GM12878 (cell line): ENCODE results near the gene COL21A1. TPM values are rescaled to one million over a fixed set of nuclear protein-coding genes. Genes with fewer than 3 reads are reported as not detected.

Experiments used
- ATAC-seq: fragments of 200-7000 bp; cut with Tn5 transposase; 3 replicates; pipeline ENCODE4 v1.9.1; 2020; ENCODE audit warnings: mild to moderate bottlenecking, moderate library complexity
- BruUV-seq: library from RNA; stranded (reverse); fragments of 400-500 nt; replicated peaks from 2 replicates; lab custom pipeline; 2021; lab: Mats Ljungman, UMichigan
- CTCF ChIA-PET: fragments of 300-600 bp; sonication (Branson Sonifier 250); formaldehyde crosslinking; extraction: SDS; loops from one replicate; lab custom pipeline; 2021; ENCODE audit warnings: inconsistent platforms; lab: Yijun Ruan, JAX
- POLR2A ChIA-PET: fragments of 350-600 bp; formaldehyde crosslinking; extraction: SDS; loops from one replicate; lab custom pipeline; 2021; ENCODE audit warnings: inconsistent platforms; lab: Charles Lee
- RAD21 ChIA-PET: fragments of 300-600 bp; sonication (Branson Sonifier 250); formaldehyde crosslinking; loops from one replicate; lab custom pipeline; 2023; ENCODE audit warnings: antibody characterized with exemption; ENCODE audit not compliant: unreplicated experiment; lab: Charles Lee
- SMC1A ChIA-PET: fragments of 300-600 bp; sonication (Branson Sonifier 250); formaldehyde crosslinking; loops from one replicate; lab custom pipeline; 2023; ENCODE audit not compliant: unreplicated experiment, uncharacterized antibody; lab: Charles Lee
- DNase-seq: peaks from one replicate; pipeline ENCODE4 v3.0.0-alpha.2; 2011; ENCODE audit warnings: low read depth, low spot score
- FAIRE-seq: peaks from 3 replicates; lab custom pipeline; 2011; peaks lifted over from hg19 to GRCh38; lab: Jason Lieb, UNC
- H2AFZ ChIP-seq: 2 replicates; pipeline ENCODE4 v1.6.0; 2011; ENCODE audit warnings: low read depth, low read length, control low read depth; ENCODE audit not compliant: control insufficient read depth
- H3K27ac ChIP-seq: 2 replicates; pipeline ENCODE4 v1.5.1; 2011; ENCODE audit warnings: control low read depth; ENCODE audit not compliant: control insufficient read depth, insufficient read depth
- H3K27me3 ChIP-seq, 2 experiments: replicated peaks in 1 of 2; 2 replicates each; pipeline versions ENCODE4 v1.6.0 to v1.6.1; 2011; ENCODE audit warnings: low read length in 1 of 2; ENCODE audit not compliant: control insufficient read depth in 2 of 2, insufficient read depth in 2 of 2
- H3K36me3 ChIP-seq, 2 experiments: 2 replicates each; pipeline ENCODE4 v1.5.1; 2011; ENCODE audit warnings: low read length in 1 of 2; ENCODE audit not compliant: control insufficient read depth in 2 of 2, insufficient read depth in 2 of 2
- H3K4me1 ChIP-seq: 2 replicates; pipeline ENCODE4 v1.6.1; 2011; ENCODE audit warnings: mild to moderate bottlenecking, low read length, moderate library complexity, mixed read lengths; ENCODE audit not compliant: control insufficient read depth, insufficient read depth
- H3K4me2 ChIP-seq: 2 replicates; pipeline ENCODE4 v1.6.0; 2011; ENCODE audit warnings: control low read depth; ENCODE audit not compliant: control insufficient read depth, insufficient read depth
- H3K4me3 ChIP-seq: fragments of 200-600 bp; sonication (generic); 2 replicates; pipeline ENCODE4 v1.5.1; 2016
- H3K79me2 ChIP-seq: 2 replicates; pipeline ENCODE4 v1.6.0; 2011; ENCODE audit warnings: low read length; ENCODE audit not compliant: control insufficient read depth, insufficient read depth
- H3K9ac ChIP-seq: 2 replicates; pipeline ENCODE4 v1.8.0; 2011; ENCODE audit warnings: low read length, control low read depth, mixed read lengths; ENCODE audit not compliant: control insufficient read depth, insufficient read depth
- H3K9me3 ChIP-seq: replicated peaks from 3 replicates; pipeline ENCODE4 v1.5.1; 2011; ENCODE audit warnings: mild to moderate bottlenecking, low read length; ENCODE audit not compliant: control insufficient read depth, insufficient read depth
- H4K20me1 ChIP-seq: 2 replicates; pipeline ENCODE4 v1.6.0; 2011; ENCODE audit not compliant: control insufficient read depth, insufficient read depth
- ATF7 ChIP-seq: fragments of 450-650 bp; IDR thresholded peaks from 2 replicates; pipeline ENCODE4 v1.6.1; 2016; ENCODE audit warnings: low read depth, mild to moderate bottlenecking
- BMI1 ChIP-seq: fragments of 450-650 bp; IDR thresholded peaks from 2 replicates; pipeline ENCODE4 v1.6.1; 2016; ENCODE audit warnings: mild to moderate bottlenecking, moderate library complexity, borderline replicate concordance
- GABPA ChIP-seq: IDR thresholded peaks from 2 replicates; pipeline ENCODE4 v1.6.1; 2014; ENCODE audit warnings: antibody characterized with exemption, low read depth, mild to moderate bottlenecking, inconsistent platforms
- NBN ChIP-seq: fragments of 450-650 bp; IDR thresholded peaks from 2 replicates; pipeline ENCODE4 v1.6.1; 2016
- RUNX3 ChIP-seq: IDR thresholded peaks from 2 replicates; pipeline ENCODE4 v1.6.1; 2012; ENCODE audit warnings: low read length, inconsistent platforms
- SP1 ChIP-seq: IDR thresholded peaks from one replicate; pipeline ENCODE4 v1.6.1; 2011; ENCODE audit warnings: low read depth, low read length
- SUZ12 ChIP-seq: fragments of 200-600 bp; sonication (generic); IDR thresholded peaks from one replicate; pipeline ENCODE4 v1.6.1; 2018; ENCODE audit warnings: antibody characterized with exemption, mild to moderate bottlenecking; ENCODE audit not compliant: unreplicated experiment
- ZSCAN29 ChIP-seq: fragments of 450-650 bp; IDR thresholded peaks from 2 replicates; pipeline ENCODE4 v1.6.1; 2017; ENCODE audit warnings: mild to moderate bottlenecking, moderate library complexity
- WGBS: methylation state at CpG from one replicate; pipeline ENCODE4 v1.1.6; 2016; ENCODE audit warnings: low lambda C conversion rate; ENCODE audit not compliant: insufficient replicate concordance, insufficient coverage; ENCODE audit errors: missing lambda C conversion rate; 5-methylcytosine and 5-hydroxymethylcytosine counted together
- in situ Hi-C: fragments of 300-500 bp; cut with MboI; formaldehyde crosslinking; loops from 9 replicates; pipeline ENCODE4 v1.14.3; 2018; ENCODE audit warnings: mixed read lengths
- intact Hi-C: fragments of 100-400 bp; cut with micrococcal nuclease; formaldehyde crosslinking; loops from one replicate; pipeline ENCODE4 v1.14.2; 2022; ENCODE audit not compliant: unreplicated experiment
- polyA plus RNA-seq, 11 experiments: library from polyadenylated mRNA; depleted of rRNA in 4 of 11; unstranded in 6 of 11; stranded (reverse) in 5 of 11; fragments of >200 nt; fragmentation: Nextera tagmentation in 4 of 11; fragmentation: Illumina TruSeq in 1 of 11; extraction: Ambion mirVana in 4 of 11; extraction: Trizol in 1 of 11; gene quantifications; 1 replicate in 1 of 11; 2 replicates in 10 of 11; pipeline versions ENCODE4 v1.2.1 to v1.2.3, GENCODE V29; 2011 to 2016; ENCODE audit warnings: inconsistent platforms in 2 of 11, missing spikeins in 2 of 11, low read depth in 1 of 11
- total RNA-seq, 4 experiments: library from RNA; depleted of rRNA in 3 of 4; stranded (reverse); fragments of >200 nt in 3 of 4; fragmentation: Illumina TruSeq in 1 of 4; extraction: Trizol in 1 of 4; gene quantifications; 2 replicates each; pipeline versions ENCODE4 v1.2.1 to v1.2.3, GENCODE V29; 2013 to 2021
- TF ChIP-seq, protein P1 (sequence below): IDR thresholded peaks from 2 replicates; pipeline ENCODE4 v1.6.1; 2011; ENCODE audit warnings: borderline replicate concordance, low read depth, mild to moderate bottlenecking, moderate library complexity, mixed read lengths, low read length; ENCODE audit not compliant: insufficient read depth; ENCODE audit errors: extremely low read length
- TF ChIP-seq, protein P2 (sequence below): fragments of 450-650 bp; IDR thresholded peaks from 2 replicates; pipeline ENCODE4 v1.6.1; 2016; ENCODE audit warnings: mild to moderate bottlenecking, moderate library complexity, borderline replicate concordance

Gene COL21A1
- total and polyA plus RNA-seq, 10 of the 15 experiments (the other 5 are each of a cell fraction or from before 2014, with no cell fraction given) = 0.10 TPM; not detected in 9

DNA sequence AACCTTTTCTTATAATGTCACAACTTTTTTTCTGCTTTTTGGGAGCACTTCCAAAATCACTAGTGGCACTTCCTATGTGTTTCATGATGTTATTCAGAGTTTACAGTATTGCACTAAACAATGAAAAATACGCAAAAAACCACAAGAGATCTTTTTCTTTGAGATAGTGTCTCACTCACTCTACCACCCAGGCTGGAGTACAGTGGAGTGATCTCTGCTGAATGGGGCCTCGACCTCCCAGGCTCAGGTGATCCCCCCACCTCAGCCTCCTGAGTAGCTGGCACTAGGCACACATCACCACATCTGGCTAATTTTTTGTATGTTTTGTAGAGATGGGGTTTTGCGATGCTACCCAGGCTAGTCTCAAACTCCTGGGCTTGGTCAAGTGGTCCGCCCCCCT lies 158.7 kb downstream of the COL21A1 start:
- no peaks in the 10 kb centered on the region for H3K79me2 ChIP-seq
- FAIRE-seq = no peak
- H3K9me3 ChIP-seq = no peaks in the 10 kb centered on the region
- BruUV-seq = no TSS peak
- H3K27ac ChIP-seq = no peak overlapping the region
- no peak overlapping the region for H3K4me3 ChIP-seq
- no peaks in the 10 kb centered on the region for H3K27me3 ChIP-seq
- ChIA-PET POLR2A (no interaction called here), RAD21 (no interaction called here), CTCF (no interaction called here), SMC1A (no interaction called here)
- no peak for DNase-seq
- no peaks in the 10 kb centered on the region for H3K36me3 ChIP-seq
- 29% methylated on average over 4 of the region's 4 CpGs for WGBS
- intact Hi-C loops = no loop called here
- no peak overlapping the region for H3K9ac ChIP-seq
- H4K20me1 ChIP-seq = no peaks in the 10 kb centered on the region
- no peak for ATAC-seq
- TF ChIP-seq SUZ12 (no peak), ZSCAN29 (no peak), RUNX3 (no peak), ATF7 (no peak), NBN (no peak), GABPA (no peak), BMI1 (no peak), SP1 (no peak)
- TF ChIP-seq, protein P1, sequence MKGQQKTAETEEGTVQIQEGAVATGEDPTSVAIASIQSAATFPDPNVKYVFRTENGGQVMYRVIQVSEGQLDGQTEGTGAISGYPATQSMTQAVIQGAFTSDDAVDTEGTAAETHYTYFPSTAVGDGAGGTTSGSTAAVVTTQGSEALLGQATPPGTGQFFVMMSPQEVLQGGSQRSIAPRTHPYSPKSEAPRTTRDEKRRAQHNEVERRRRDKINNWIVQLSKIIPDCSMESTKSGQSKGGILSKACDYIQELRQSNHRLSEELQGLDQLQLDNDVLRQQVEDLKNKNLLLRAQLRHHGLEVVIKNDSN = no peak
- TF ChIP-seq, protein P2, sequence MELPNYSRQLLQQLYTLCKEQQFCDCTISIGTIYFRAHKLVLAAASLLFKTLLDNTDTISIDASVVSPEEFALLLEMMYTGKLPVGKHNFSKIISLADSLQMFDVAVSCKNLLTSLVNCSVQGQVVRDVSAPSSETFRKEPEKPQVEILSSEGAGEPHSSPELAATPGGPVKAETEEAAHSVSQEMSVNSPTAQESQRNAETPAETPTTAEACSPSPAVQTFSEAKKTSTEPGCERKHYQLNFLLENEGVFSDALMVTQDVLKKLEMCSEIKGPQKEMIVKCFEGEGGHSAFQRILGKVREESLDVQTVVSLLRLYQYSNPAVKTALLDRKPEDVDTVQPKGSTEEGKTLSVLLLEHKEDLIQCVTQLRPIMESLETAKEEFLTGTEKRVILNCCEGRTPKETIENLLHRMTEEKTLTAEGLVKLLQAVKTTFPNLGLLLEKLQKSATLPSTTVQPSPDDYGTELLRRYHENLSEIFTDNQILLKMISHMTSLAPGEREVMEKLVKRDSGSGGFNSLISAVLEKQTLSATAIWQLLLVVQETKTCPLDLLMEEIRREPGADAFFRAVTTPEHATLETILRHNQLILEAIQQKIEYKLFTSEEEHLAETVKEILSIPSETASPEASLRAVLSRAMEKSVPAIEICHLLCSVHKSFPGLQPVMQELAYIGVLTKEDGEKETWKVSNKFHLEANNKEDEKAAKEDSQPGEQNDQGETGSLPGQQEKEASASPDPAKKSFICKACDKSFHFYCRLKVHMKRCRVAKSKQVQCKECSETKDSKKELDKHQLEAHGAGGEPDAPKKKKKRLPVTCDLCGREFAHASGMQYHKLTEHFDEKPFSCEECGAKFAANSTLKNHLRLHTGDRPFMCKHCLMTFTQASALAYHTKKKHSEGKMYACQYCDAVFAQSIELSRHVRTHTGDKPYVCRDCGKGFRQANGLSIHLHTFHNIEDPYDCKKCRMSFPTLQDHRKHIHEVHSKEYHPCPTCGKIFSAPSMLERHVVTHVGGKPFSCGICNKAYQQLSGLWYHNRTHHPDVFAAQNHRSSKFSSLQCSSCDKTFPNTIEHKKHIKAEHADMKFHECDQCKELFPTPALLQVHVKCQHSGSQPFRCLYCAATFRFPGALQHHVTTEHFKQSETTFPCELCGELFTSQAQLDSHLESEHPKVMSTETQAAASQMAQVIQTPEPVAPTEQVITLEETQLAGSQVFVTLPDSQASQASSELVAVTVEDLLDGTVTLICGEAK = no peak
- TF ChIP-seq, all 136 proteins: peak for 0
- in situ Hi-C loops = no loop called here
- H3K4me2 ChIP-seq = no peak overlapping the region
- H3K4me1 ChIP-seq = no peaks in the 10 kb centered on the region
- no peak overlapping the region for H2AFZ ChIP-seq
